RWPE2 (cell line): ENCODE data around the gene ZNF283.

Experiments
- ATAC-seq: fragments of 200-7000 bp; cut with Tn5 transposase; 3 replicates; pipeline ENCODE4 v1.9.1; 2021; ENCODE audit warnings: low read depth
- DNase-seq: peaks from one replicate; pipeline ENCODE4 v3.0.0-alpha.2; 2020; ENCODE audit warnings: low spot score
- H3K27ac ChIP-seq: fragments of 450-650 bp; 2 replicates; pipeline ENCODE4 v1.5.1; 2017; ENCODE audit warnings: mild to moderate bottlenecking; ENCODE audit not compliant: poor library complexity, severe bottlenecking
- H3K27me3 ChIP-seq: fragments of 250-450 bp; sonication (Bioruptor Pico); 2 replicates; pipeline ENCODE4 v1.5.1; 2021; ENCODE audit warnings: mild to moderate bottlenecking, moderate library complexity; ENCODE audit not compliant: insufficient read depth, poor library complexity, severe bottlenecking
- H3K36me3 ChIP-seq: fragments of 250-450 bp; sonication (Bioruptor Pico); 2 replicates; pipeline ENCODE4 v1.5.1; 2020; ENCODE audit warnings: low read depth, mild to moderate bottlenecking, moderate library complexity
- H3K4me1 ChIP-seq: fragments of 250-450 bp; sonication (Bioruptor Pico); 2 replicates; pipeline ENCODE4 v1.5.1; 2021; ENCODE audit warnings: mild to moderate bottlenecking, moderate library complexity; ENCODE audit not compliant: insufficient read depth, poor library complexity, severe bottlenecking
- H3K4me3 ChIP-seq: fragments of 250-450 bp; sonication (Bioruptor Pico); 2 replicates; pipeline ENCODE4 v1.5.1; 2021; ENCODE audit warnings: mild to moderate bottlenecking, moderate library complexity; ENCODE audit not compliant: severe bottlenecking
- H3K9me3 ChIP-seq: fragments of 250-450 bp; sonication (Bioruptor Pico); 2 replicates; pipeline ENCODE4 v1.5.1; 2021; ENCODE audit warnings: mild to moderate bottlenecking, moderate library complexity; ENCODE audit not compliant: severe bottlenecking
- TF ChIP-seq, protein P1 (sequence below): fragments of 450-650 bp; IDR thresholded peaks from one replicate; pipeline ENCODE4 v1.5.1; 2017; ENCODE audit warnings: mild to moderate bottlenecking, moderate library complexity; ENCODE audit not compliant: poor library complexity, severe bottlenecking

The ZNF283 gene

DNA sequence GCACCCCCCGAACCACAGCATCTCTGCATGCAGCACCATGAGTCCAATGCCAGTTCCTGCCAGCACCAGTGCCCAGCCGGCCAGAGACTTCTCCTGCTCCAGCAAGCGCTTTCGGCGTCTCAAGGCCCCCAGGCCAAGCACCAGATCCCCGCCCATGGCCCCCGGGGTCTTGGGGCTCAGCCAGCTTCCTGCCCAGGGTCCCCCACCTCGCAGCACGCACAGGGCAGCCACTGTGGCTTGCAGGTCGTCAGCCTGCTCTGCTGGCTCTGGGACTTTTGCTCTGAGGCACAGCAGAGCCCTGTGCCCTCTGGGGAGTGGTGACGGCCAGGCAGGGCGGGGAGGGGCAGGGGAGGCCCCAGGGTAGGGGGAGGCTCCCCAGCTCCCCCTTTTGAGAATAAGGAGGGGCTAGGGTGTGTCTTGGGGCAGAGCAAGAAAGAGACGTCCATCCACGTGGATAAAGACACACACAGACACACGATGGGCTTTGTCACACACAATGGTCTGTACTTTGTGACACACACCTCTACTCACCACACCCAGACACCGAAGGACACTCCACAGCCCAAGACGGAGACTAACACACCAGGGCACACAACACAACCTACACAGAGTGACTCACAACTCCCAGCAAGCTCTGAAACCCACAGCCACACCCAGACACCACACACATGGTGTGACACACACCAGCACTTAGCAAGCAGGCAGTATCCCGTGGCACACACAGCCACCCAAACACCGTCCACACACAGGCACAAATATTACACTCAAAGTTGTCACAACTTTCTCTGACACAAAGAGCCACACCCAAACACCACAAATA lies 46.2 kb upstream of the ZNF283 start, which contains the start of gene KCNN4:
Gene KCNN4, minus strand, starts transcription at position 268 of the 820 bp plus-strand sequence. Its CDS starts 112 bp downstream, at position 156.
- Histone ChIP-seq H3K27ac (peak within 1 kb of the TSS; percentile 77), H3K36me3 (0 out of 2 replicates have a peak, but pooled peaks cover 3% of the 10 kb centered on the region), H3K9me3 (no peaks in the 10 kb centered on the region), H3K4me3 (peak within 1 kb of the TSS; percentile 45), H3K4me1 (peaks cover 54% of the 10 kb centered on the region), H3K27me3 (no peaks in the 10 kb centered on the region)
- peak; percentile 52 for ATAC-seq
- TF ChIP-seq, protein P1, sequence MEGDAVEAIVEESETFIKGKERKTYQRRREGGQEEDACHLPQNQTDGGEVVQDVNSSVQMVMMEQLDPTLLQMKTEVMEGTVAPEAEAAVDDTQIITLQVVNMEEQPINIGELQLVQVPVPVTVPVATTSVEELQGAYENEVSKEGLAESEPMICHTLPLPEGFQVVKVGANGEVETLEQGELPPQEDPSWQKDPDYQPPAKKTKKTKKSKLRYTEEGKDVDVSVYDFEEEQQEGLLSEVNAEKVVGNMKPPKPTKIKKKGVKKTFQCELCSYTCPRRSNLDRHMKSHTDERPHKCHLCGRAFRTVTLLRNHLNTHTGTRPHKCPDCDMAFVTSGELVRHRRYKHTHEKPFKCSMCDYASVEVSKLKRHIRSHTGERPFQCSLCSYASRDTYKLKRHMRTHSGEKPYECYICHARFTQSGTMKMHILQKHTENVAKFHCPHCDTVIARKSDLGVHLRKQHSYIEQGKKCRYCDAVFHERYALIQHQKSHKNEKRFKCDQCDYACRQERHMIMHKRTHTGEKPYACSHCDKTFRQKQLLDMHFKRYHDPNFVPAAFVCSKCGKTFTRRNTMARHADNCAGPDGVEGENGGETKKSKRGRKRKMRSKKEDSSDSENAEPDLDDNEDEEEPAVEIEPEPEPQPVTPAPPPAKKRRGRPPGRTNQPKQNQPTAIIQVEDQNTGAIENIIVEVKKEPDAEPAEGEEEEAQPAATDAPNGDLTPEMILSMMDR = no peak
- no peak for DNase-seq

DNA sequence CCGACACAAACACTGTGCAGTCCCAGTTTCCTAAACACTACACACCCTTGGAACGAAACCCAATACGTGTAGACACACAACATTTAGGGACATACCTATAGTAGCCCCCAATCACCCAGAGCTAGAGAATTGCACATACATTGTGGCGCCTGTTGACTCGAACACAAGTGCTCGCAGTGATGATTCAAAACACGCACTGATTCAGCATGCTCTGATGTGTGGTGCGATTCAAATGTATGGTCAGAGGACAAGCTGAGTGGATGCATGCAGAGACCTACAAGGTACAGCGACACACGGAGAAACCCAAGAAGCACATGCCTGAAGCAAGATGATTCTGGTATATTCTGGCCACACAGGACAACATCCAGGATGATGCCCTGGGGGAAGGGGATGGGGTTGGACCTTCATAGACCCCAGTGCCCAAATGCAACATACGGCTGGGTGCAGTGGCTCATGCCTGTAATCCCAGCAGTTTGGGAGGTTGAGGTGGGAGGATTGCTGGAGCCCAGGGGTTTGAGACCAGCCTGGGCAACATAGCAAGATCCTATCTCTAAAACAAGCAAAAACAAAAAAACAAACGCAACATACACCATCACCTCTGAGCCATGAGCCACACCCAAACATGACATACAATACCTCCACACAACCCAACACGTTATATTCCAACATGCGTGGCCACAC lies 45.4 kb upstream of the ZNF283 start:
- H3K4me3 ChIP-seq = no peak overlapping the region
- ATAC-seq (no peak), DNase-seq (no peak)
- H3K27ac ChIP-seq = peak overlapping the region; percentile 77
- H3K4me1 ChIP-seq = peaks cover 51% of the 10 kb centered on the region
- 0 out of 2 replicates have a peak, but pooled peaks cover 2% of the 10 kb centered on the region for H3K36me3 ChIP-seq
- TF ChIP-seq, protein P1 = no peak
- H3K9me3 ChIP-seq = no peaks in the 10 kb centered on the region
- no peaks in the 10 kb centered on the region for H3K27me3 ChIP-seq

DNA sequence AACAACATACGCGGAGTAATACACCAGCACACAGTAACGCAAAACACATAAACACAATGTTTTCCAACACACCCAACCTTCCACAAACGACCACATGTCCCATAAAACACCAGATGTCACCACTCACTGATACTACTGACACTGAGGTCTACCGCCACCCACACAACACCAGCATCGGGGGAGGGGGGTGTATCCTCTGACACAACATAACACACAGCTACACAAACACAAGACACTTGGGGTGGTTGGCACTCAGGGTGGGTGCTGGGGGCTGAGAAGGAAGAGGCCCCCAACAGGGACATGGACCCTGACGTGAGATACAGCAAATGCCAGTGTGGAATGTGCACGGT lies 44.8 kb upstream of the ZNF283 start:
- Histone ChIP-seq H3K4me1 (peaks cover 46% of the 10 kb centered on the region), H3K4me3 (no peak overlapping the region), H3K36me3 (no peaks in the 10 kb centered on the region), H3K27ac (peak overlapping the region; percentile 90), H3K27me3 (no peaks in the 10 kb centered on the region), H3K9me3 (no peaks in the 10 kb centered on the region)
- ATAC-seq (no peak), DNase-seq (no peak)
- TF ChIP-seq, protein P1 = no peak

DNA sequence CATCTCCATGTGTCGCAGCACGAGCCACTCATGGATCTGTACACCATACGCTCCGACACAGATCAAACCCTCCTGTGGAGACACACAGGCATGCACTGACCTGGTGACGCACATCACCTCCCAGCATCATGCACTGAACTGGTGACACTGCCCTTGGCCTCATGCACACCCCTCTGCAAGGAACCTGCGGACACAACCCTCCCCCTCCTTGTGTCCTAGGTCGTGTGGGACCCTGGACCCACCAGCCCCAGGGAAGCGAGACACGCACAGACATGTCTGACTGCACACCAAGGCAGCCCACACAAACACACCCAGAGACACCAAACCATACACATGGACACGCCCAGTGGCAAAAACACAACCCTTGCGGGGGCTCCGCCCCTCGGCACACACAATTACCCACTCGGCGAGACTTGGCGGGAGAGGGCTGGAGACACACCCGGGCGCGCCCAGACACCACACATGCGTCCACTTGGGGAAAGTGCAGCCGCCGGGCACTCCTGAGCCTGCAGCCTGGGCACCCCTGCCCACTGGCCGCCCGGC lies 44.4 kb upstream of the ZNF283 start:
- Histone ChIP-seq H3K4me1 (peaks cover 43% of the 10 kb centered on the region), H3K9me3 (no peaks in the 10 kb centered on the region), H3K36me3 (no peaks in the 10 kb centered on the region), H3K4me3 (no peak overlapping the region), H3K27ac (peak overlapping the region; percentile 90), H3K27me3 (no peaks in the 10 kb centered on the region)
- ATAC-seq (no peak), DNase-seq (no peak)
- TF ChIP-seq, protein P1 = no peak
